SK-N-SH (cell line): ENCODE measurements around the gene ZFYVE9. TPM values are rescaled to one million over a fixed set of nuclear protein-coding genes. Genes with fewer than 3 reads are reported as not detected.

Source experiments
- CTCF ChIA-PET: fragments of 300-600, 350-600 bp; formaldehyde crosslinking; extraction: SDS; loops from one replicate; lab custom pipeline; 2021; lab: Yijun Ruan, JAX
- POLR2A ChIA-PET: fragments of 350-600 bp; sonication (Branson Sonifier 250); formaldehyde crosslinking; extraction: SDS; loops from one replicate; lab custom pipeline; 2020; ENCODE audit warnings: antibody characterized with exemption, inconsistent platforms; lab: Yijun Ruan, JAX
- DNase-seq: peaks from one replicate; pipeline ENCODE4 v3.0.0; 2012
- H2AFZ ChIP-seq: fragments of 200-600 bp; sonication (generic); 2 replicates; pipeline ENCODE4 v1.8.1; 2016; ENCODE audit warnings: antibody characterized with exemption, mild to moderate bottlenecking, low read depth
- H3F3A ChIP-seq: fragments of 200-600 bp; sonication (generic); replicated peaks from 2 replicates; pipeline ENCODE3; 2016; ENCODE audit warnings: antibody characterized with exemption, mild to moderate bottlenecking; ENCODE audit not compliant: insufficient read depth
- H3K27ac ChIP-seq, 2 experiments: fragments of 200-500 bp in 1 of 2; fragments of 200-600 bp in 1 of 2; sonication (Bioruptor generic) in 1 of 2; sonication (generic), shearing (Covaris generic) in 1 of 2; 2 replicates each; pipeline versions ENCODE4 v1.5.1 to v1.6.1; 2014 to 2016; ENCODE audit warnings: low read depth in 2 of 2, inconsistent platforms in 1 of 2, low read length in 1 of 2, mild to moderate bottlenecking in 1 of 2, mixed read lengths in 1 of 2
- H3K27me3 ChIP-seq: fragments of 200-600 bp; sonication (generic), shearing (Covaris generic); 2 replicates; pipeline ENCODE4 v1.6.1; 2016; ENCODE audit warnings: mixed run types; ENCODE audit not compliant: insufficient read depth
- H3K36me3 ChIP-seq, 2 experiments: fragments of 200-500 bp in 1 of 2; fragments of 200-600 bp in 1 of 2; sonication (Bioruptor generic) in 1 of 2; sonication (generic) in 1 of 2; replicated peaks in 1 of 2; 2 replicates each; pipeline versions ENCODE3 to v1.5.1; 2014 to 2016; ENCODE audit warnings: low read length in 1 of 2, mild to moderate bottlenecking in 1 of 2; ENCODE audit not compliant: insufficient read depth in 2 of 2, control insufficient read depth in 1 of 2
- H3K4me1 ChIP-seq, 2 experiments: fragments of 200-500 bp in 1 of 2; fragments of 200-600 bp in 1 of 2; sonication (Bioruptor generic) in 1 of 2; sonication (generic), shearing (Covaris generic) in 1 of 2; 2 replicates each; pipeline versions ENCODE4 v1.5.1 to v1.6.1; 2014 to 2016; ENCODE audit warnings: low read depth in 1 of 2, low read length in 1 of 2, mixed run types in 1 of 2; ENCODE audit not compliant: insufficient read depth in 2 of 2, control insufficient read depth in 1 of 2
- H3K4me2 ChIP-seq: fragments of 200-600 bp; sonication (generic), shearing (Covaris generic); 2 replicates; pipeline ENCODE4 v1.6.1; 2017; ENCODE audit warnings: mixed run types
- H3K4me3 ChIP-seq, 2 experiments: fragments of 200-500 bp in 1 of 2; fragments of 200-600 bp in 1 of 2; sonication (Bioruptor generic) in 1 of 2; sonication (generic), shearing (Covaris generic) in 1 of 2; 2 replicates each; pipeline versions ENCODE4 v1.5.1 to v1.8.1; 2014 to 2016; ENCODE audit warnings: low read depth in 2 of 2, inconsistent platforms in 1 of 2, low read length in 1 of 2, mild to moderate bottlenecking in 1 of 2, mixed read lengths in 1 of 2, moderate library complexity in 1 of 2
- H3K79me2 ChIP-seq: fragments of 200-600 bp; sonication (generic); 2 replicates; pipeline ENCODE4 v1.8.1; 2017; ENCODE audit warnings: mild to moderate bottlenecking; ENCODE audit not compliant: insufficient read depth
- H3K9ac ChIP-seq: fragments of 200-600 bp; sonication (generic); 2 replicates; pipeline ENCODE4 v1.6.1; 2017; ENCODE audit warnings: mixed run types
- H3K9me2 ChIP-seq: fragments of 200-600 bp; sonication (generic); 2 replicates; pipeline ENCODE4 v1.6.1; 2017; ENCODE audit warnings: mixed run types
- H3K9me3 ChIP-seq: fragments of 200-600 bp; sonication (generic); 2 replicates; pipeline ENCODE4 v1.6.1; 2017; ENCODE audit warnings: mixed run types, mild to moderate bottlenecking, moderate library complexity
- H4K20me1 ChIP-seq: fragments of 200-600 bp; sonication (generic); 2 replicates; pipeline ENCODE4 v1.6.1; 2017; ENCODE audit warnings: mild to moderate bottlenecking, mixed run types; ENCODE audit not compliant: insufficient read depth
- CHD2 ChIP-seq: fragments of 150-350 bp; IDR thresholded peaks from 2 replicates; pipeline ENCODE4 v1.6.1; 2018; ENCODE audit warnings: low read length; ENCODE audit not compliant: partially characterized antibody
- FOXJ3 ChIP-seq: sonication (generic); formaldehyde crosslinking; IDR thresholded peaks from 2 replicates; pipeline ENCODE4 v1.5.1; 2020; ENCODE audit warnings: mild to moderate bottlenecking, missing genetic modification reagents
- NFIC ChIP-seq: IDR thresholded peaks from 2 replicates; pipeline ENCODE4 v1.4.0; 2012; ENCODE audit warnings: borderline replicate concordance
- NRF1 ChIP-seq: IDR thresholded peaks from 2 replicates; pipeline ENCODE4 v1.6.1; 2012; ENCODE audit warnings: low read depth, mild to moderate bottlenecking, low read length
- POLR2AphosphoS5 ChIP-seq: IDR thresholded peaks from 2 replicates; pipeline ENCODE4 v1.6.1; 2012; ENCODE audit warnings: low read depth, low read length
- RFX5 ChIP-seq: IDR thresholded peaks from 2 replicates; pipeline ENCODE4 v1.6.1; 2012; ENCODE audit warnings: mild to moderate bottlenecking, improper control_type of control experiment, low read length
- SIN3A ChIP-seq: IDR thresholded peaks from 2 replicates; pipeline ENCODE4 v1.6.1; 2012; ENCODE audit warnings: low read depth, mild to moderate bottlenecking, low read length, moderate library complexity, borderline replicate concordance
- TAF1 ChIP-seq: IDR thresholded peaks from 2 replicates; pipeline ENCODE4 v1.6.1; 2012; ENCODE audit warnings: low read depth, mild to moderate bottlenecking, low read length, moderate library complexity, borderline replicate concordance
- WGBS: methylation state at CpG from one replicate; pipeline ENCODE4 v1.1.6; 2017; ENCODE audit warnings: low lambda C conversion rate; 5-methylcytosine and 5-hydroxymethylcytosine counted together
- polyA plus RNA-seq, 3 experiments: library from polyadenylated mRNA; depleted of rRNA; stranded (reverse); fragments of >200 nt; gene quantifications; 2 replicates each; pipeline ENCODE4 v1.2.3, GENCODE V29; 2012
- TF ChIP-seq, protein P1 (sequence below): IDR thresholded peaks from 2 replicates; pipeline ENCODE4; 2012

ZFYVE9 gene
- polyA plus RNA-seq, 1 of the 3 experiments (the other 2 are of a cell fraction), result 4.1 TPM

- H3K4me1 ChIP-seq, result peaks cover 0 to 11% of the 10 kb centered on the region in 2 experiments; a peak in 1 of 4 replicates
- 93% methylated on average over 5 of the region's 5 CpGs for WGBS
- H3K9ac ChIP-seq, result no peak overlapping the region
- CTCF ChIA-PET, result no interaction called here
- no peak for DNase-seq
- POLR2A ChIA-PET, result no interaction called here
- H2AFZ ChIP-seq, result no peak overlapping the region
- H4K20me1 ChIP-seq, result no peaks in the 10 kb centered on the region
- H3K27ac ChIP-seq, result no peak overlapping the region
- H3F3A ChIP-seq, result peaks cover 3% of the 10 kb centered on the region
- no peaks in the 10 kb centered on the region for H3K36me3 ChIP-seq
- no peak overlapping the region for H3K4me3 ChIP-seq
- no peak overlapping the region for H3K4me2 ChIP-seq
- H3K79me2 ChIP-seq, result peaks cover 3% of the 10 kb centered on the region; the same call in 1 of the 2 replicates
- no peaks in the 10 kb centered on the region for H3K9me2 ChIP-seq
- H3K27me3 ChIP-seq, result no peaks in the 10 kb centered on the region
- no peaks in the 10 kb centered on the region for H3K9me3 ChIP-seq
- TF ChIP-seq, protein P1, sequence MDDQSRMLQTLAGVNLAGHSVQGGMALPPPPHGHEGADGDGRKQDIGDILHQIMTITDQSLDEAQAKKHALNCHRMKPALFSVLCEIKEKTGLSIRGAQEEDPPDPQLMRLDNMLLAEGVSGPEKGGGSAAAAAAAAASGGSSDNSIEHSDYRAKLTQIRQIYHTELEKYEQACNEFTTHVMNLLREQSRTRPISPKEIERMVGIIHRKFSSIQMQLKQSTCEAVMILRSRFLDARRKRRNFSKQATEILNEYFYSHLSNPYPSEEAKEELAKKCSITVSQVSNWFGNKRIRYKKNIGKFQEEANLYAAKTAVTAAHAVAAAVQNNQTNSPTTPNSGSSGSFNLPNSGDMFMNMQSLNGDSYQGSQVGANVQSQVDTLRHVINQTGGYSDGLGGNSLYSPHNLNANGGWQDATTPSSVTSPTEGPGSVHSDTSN, result no peak
- TF ChIP-seq NRF1 (no peak), RFX5 (no peak), TAF1 (no peak), POLR2AphosphoS5 (no peak), CHD2 (no peak), SIN3A (no peak), FOXJ3 (CRISPR knock-in tag) (no peak)
Observed at GRCh38 chr1:52189898-52190480, 48.1 kb downstream of the ZFYVE9 start.

DNA sequence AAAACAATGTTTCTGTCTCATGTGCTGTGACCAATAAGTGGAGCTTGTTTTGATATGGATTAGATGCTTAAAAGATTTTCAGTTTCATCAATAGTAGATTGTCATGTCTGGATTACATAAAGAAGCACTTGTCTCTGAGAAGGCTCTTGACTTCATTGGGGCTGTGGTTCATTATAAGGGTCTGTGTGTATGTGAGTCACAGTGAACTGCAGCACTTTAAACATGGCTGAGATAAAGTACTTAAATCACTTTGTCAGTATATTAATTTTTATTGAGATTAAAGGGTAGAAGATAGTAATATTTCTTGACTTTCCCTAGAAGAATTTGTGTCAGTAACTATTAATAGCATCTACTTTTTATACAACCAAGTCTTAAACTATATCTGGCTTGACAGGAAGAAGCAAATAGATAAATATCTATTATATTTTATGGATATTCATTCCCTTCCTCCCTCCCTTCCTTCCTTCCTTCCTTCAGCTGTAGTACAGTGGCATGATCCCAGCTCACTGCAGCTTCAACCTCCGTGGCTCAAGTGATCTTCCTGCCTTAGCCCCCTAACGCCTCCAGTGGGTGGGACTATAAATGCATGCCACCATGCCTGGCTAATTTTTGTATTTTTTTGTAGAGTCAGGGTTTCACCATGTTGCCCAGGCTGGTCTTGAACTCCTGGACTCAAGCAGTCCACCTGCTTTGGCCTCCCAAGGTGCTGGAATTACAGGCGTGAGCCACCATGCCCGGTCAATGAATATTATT lies 48.8 kb downstream of the ZFYVE9 start:
- Histone ChIP-seq H3K36me3 (no peaks in the 10 kb centered on the region), H3K4me3 (no peak overlapping the region), H2AFZ (no peak overlapping the region), H3K27me3 (no peaks in the 10 kb centered on the region), H3K9me2 (no peaks in the 10 kb centered on the region), H3K9ac (no peak overlapping the region), H3K4me1 (peaks cover 0 to 11% of the 10 kb centered on the region in 2 experiments; a peak in 1 of 4 replicates), H3K27ac (no peak overlapping the region), H3K79me2 (peaks cover 3% of the 10 kb centered on the region; the same call in 1 of the 2 replicates), H3K4me2 (no peak overlapping the region), H3K9me3 (no peaks in the 10 kb centered on the region), H4K20me1 (no peaks in the 10 kb centered on the region), H3F3A (peaks cover 3% of the 10 kb centered on the region)
- no peak for TF ChIP-seq NFIC
- TF ChIP-seq, protein P1, result 0 out of 2 replicates have a peak, but pooled peaks have one; percentile 10
- ChIA-PET CTCF (no interaction called here), POLR2A (no interaction called here)
- WGBS, result 80% methylated on average over 4 of the region's 4 CpGs
- DNase-seq, result no peak
